ENCODE measurements around the gene RNF8.
A peak's percentile ranks its signal among the peaks of the same experiment; 100 is the strongest.

RNF8 gene

DNA sequence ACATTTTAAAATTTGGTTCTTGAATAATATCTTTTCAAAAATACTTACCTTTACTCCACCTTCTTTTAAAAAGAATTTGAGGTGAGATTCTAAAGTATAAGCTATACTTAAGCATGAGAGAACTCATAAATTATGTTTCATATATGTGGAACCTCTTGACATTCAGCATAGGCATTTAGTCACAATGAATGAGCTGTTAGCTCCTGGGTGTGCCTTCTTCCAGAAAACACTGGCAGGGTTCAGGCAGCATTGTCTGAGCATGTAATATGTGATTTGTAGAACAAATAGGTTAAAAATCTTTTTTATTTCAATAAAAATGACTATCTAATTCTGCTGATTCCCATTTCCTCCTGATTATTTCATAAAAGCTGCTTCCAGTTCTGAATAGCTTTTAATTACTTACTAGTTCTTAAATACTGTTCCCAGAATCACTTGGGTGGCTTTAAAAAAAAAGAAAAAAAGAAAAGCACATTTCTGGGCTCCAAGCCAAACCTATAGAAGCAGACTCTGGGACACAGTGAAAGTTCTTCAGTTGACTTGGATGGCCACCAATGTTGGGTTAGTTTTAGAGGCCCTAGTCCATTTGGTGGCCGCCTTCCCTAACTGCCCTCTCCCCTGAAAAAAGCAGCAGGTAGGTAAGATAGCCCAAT lies 20.2 kb downstream of the RNF8 start:
- Histone ChIP-seq H3K9me3 (ENCODE audit: control insufficient read depth, insufficient read depth, low read length) (no peaks in the 10 kb centered on the region), H3K27me3 (ENCODE audit: control insufficient read depth, insufficient read depth, low read length) (no peaks in the 10 kb centered on the region; the same call in 1 of the 2 replicates), H3K4me3 (ENCODE audit: low read length) (no peak overlapping the region), H3K36me3 (ENCODE audit: control insufficient read depth, insufficient read depth, low read length) (peaks cover 17% of the 10 kb centered on the region; the same call in 1 of the 2 replicates), H3K4me1 (ENCODE audit: control insufficient read depth, insufficient read depth, low read length) (no peaks in the 10 kb centered on the region), H3K27ac (ENCODE audit: low read length) (no peak overlapping the region)
- WGBS (ENCODE audit: insufficient coverage, insufficient read length) = no CpG with 5 or more reads among the region's 1 CpG
- DNase-seq (ENCODE audit: low read depth, low spot score) = no peak

DNA sequence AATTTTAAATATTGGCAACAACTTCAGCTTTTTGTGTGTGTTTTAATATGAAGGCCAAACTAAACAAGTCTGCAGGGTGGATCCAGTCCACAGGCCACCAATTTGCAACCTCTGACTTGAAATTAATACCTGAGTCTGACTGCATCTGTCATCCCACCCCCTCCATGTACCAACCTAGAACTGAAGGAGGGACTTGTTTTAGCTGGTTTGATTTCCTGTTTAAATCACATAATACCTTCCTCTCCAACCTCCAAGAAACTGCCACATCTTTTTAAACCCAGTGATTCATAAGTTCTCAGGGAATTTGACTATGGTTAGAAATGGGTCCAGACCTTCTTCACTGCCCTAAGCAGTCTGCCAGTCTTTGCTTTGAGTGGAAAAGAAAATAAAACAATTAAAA lies 21.6 kb downstream of the RNF8 start:
- Histone ChIP-seq H3K9me3 (ENCODE audit: control insufficient read depth, insufficient read depth, low read length) (no peaks in the 10 kb centered on the region), H3K36me3 (ENCODE audit: control insufficient read depth, insufficient read depth, low read length) (peaks cover 12% of the 10 kb centered on the region; the same call in 1 of the 2 replicates), H3K27me3 (ENCODE audit: control insufficient read depth, insufficient read depth, low read length) (no peaks in the 10 kb centered on the region; the same call in 1 of the 2 replicates), H3K4me1 (ENCODE audit: control insufficient read depth, insufficient read depth, low read length) (no peaks in the 10 kb centered on the region), H3K27ac (ENCODE audit: low read length) (no peak overlapping the region), H3K4me3 (ENCODE audit: low read length) (no peak overlapping the region)
- no peak for DNase-seq (ENCODE audit: low read depth, low spot score)

DNA sequence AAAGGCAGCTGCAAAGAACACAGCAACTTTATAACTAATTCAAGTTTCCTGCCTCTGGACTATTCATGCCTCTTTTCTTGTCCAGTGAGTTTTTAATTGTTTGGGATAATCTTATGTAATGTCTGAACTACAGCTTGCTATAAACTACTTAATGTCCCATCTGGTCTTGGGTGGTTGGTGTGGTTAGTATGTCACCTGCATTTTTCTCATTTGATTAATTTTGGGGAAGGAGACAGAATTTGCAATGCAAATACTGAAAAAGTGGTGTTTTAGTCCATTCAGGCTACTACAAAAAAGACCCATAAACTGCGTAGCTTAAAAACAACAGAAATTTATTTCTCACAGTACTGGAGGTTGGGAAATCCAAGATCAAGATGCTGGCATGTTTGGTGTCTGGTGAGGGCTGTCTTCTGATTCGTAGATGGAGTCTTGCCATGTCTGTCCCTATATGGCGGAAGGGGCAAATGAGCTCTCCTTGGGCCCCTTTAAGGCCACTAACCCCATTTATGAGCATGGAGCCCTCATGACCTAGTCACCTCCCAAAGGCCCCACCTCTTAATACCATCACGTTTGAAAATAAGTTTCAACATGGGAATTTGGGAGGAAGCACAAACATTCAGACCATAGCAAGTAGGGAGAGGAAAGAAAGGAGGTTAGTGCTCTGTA lies 22.4 kb downstream of the RNF8 start:
- Histone ChIP-seq H3K27ac (ENCODE audit: low read length) (no peak overlapping the region), H3K9me3 (ENCODE audit: control insufficient read depth, insufficient read depth, low read length) (no peaks in the 10 kb centered on the region), H3K4me1 (ENCODE audit: control insufficient read depth, insufficient read depth, low read length) (no peaks in the 10 kb centered on the region), H3K36me3 (ENCODE audit: control insufficient read depth, insufficient read depth, low read length) (peaks cover 11% of the 10 kb centered on the region; the same call in 1 of the 2 replicates), H3K4me3 (ENCODE audit: low read length) (no peak overlapping the region), H3K27me3 (ENCODE audit: control insufficient read depth, insufficient read depth, low read length) (no peaks in the 10 kb centered on the region; the same call in 1 of the 2 replicates)
- no peak for DNase-seq (ENCODE audit: low read depth, low spot score)
- WGBS (ENCODE audit: insufficient coverage, insufficient read length) = no CpG with 5 or more reads among the region's 4 CpGs

DNA sequence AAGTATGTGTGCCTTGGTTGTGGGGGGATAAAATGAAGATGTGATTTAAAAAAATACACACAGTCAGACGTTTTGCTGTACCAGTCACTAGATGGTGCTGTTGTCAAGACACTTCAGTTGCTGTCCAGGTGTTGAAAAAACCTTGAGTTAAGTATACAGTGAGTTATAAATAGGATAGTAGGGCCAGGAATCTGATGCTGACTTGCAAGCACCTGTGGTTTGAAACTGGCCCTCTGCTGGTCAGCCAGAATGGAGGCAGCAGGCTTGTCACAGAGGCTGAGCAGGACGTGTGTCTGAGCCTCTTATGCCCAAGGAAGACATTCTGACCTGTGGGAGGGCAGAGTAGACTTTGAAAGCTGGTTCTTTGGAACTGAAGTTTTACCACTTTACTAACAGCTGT lies 27.8 kb downstream of the RNF8 start:
- Histone ChIP-seq H3K9me3 (ENCODE audit: control insufficient read depth, insufficient read depth, low read length) (no peaks in the 10 kb centered on the region), H3K27me3 (ENCODE audit: control insufficient read depth, insufficient read depth, low read length) (no peaks in the 10 kb centered on the region), H3K36me3 (ENCODE audit: control insufficient read depth, insufficient read depth, low read length) (peaks cover 6% of the 10 kb centered on the region; the same call in 1 of the 2 replicates), H3K27ac (ENCODE audit: low read length) (no peak overlapping the region), H3K4me1 (ENCODE audit: control insufficient read depth, insufficient read depth, low read length) (no peaks in the 10 kb centered on the region), H3K4me3 (ENCODE audit: low read length) (no peak overlapping the region)
- peak; percentile 50 for DNase-seq (ENCODE audit: low read depth, low spot score)
- WGBS (ENCODE audit: insufficient coverage, insufficient read length) = no CpG with 5 or more reads among the region's 2 CpGs

DNA sequence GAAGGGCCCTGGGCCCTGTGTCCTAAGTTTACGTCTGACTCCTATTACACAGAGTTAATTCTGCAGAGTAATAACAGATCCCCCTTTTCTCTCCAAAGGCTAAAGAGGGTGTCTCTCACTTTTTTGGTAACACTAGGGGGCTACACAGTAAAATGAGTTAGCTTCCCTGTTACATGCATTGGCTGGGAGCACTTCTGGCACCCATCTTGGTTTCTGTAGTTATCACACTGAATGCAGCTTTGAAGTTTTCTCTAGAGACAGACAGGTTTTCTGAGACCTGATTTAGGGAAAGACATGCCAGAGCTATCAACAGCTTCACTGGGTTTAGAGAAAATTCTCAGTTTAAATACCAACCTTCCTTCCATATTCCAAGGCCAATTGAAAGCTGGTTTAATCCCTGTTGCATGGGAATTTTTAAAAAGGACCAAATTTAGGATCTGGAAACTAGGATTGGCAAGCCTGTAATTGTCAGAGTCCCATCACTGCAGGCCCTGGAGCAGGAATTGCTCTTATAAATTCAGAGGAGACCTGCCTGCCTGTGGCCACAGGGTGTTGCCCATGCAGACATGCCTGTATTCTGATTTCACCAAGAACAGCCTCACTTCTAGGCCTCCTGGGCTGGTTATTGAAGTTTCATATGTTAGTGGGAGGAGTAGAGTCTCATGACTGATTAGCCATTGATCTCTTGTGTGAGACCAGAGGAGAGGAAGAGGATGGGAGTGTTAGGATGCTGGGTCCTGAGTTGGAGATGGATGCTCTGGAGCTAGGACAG lies 29.4 kb downstream of the RNF8 start:
- H3K36me3 ChIP-seq (ENCODE audit: control insufficient read depth, insufficient read depth, low read length) = peaks cover 3% of the 10 kb centered on the region; the same call in 1 of the 2 replicates
- no peaks in the 10 kb centered on the region for H3K4me1 ChIP-seq (ENCODE audit: control insufficient read depth, insufficient read depth, low read length)
- no CpG with 5 or more reads among the region's 1 CpG for WGBS (ENCODE audit: insufficient coverage, insufficient read length)
- no peaks in the 10 kb centered on the region for H3K9me3 ChIP-seq (ENCODE audit: control insufficient read depth, insufficient read depth, low read length)
- DNase-seq (ENCODE audit: low read depth, low spot score) = no peak
- no peak overlapping the region for H3K4me3 ChIP-seq (ENCODE audit: low read length)
- no peaks in the 10 kb centered on the region for H3K27me3 ChIP-seq (ENCODE audit: control insufficient read depth, insufficient read depth, low read length)
- H3K27ac ChIP-seq (ENCODE audit: low read length) = no peak overlapping the region

DNA sequence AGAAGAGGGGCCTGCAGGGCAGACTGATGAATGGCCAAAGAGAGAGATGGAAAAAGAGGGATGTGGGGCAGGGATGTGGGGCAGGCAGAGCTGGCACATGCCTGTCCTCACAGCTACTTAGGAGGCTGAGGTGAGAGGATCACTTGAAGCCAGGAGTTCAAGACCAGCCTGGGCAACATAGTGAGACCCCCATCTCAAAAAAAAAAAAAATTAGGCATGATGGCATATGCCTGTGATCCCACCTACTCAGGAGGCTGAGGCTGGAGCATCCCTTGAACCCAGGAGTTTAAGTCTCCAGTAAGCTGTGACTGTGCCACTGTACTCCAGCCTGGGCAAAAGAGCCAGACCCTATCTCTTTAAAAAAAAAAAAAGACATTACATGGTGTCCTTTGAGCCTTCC lies 34.8 kb downstream of the RNF8 start:
- Histone ChIP-seq H3K36me3 (ENCODE audit: control insufficient read depth, insufficient read depth, low read length) (peaks cover 3% of the 10 kb centered on the region; the same call in 1 of the 2 replicates), H3K4me1 (ENCODE audit: control insufficient read depth, insufficient read depth, low read length) (no peaks in the 10 kb centered on the region), H3K27ac (ENCODE audit: low read length) (no peak overlapping the region), H3K27me3 (ENCODE audit: control insufficient read depth, insufficient read depth, low read length) (no peaks in the 10 kb centered on the region), H3K9me3 (ENCODE audit: control insufficient read depth, insufficient read depth, low read length) (no peaks in the 10 kb centered on the region), H3K4me3 (ENCODE audit: low read length) (no peak overlapping the region)
- DNase-seq (ENCODE audit: low read depth, low spot score) = no peak

DNA sequence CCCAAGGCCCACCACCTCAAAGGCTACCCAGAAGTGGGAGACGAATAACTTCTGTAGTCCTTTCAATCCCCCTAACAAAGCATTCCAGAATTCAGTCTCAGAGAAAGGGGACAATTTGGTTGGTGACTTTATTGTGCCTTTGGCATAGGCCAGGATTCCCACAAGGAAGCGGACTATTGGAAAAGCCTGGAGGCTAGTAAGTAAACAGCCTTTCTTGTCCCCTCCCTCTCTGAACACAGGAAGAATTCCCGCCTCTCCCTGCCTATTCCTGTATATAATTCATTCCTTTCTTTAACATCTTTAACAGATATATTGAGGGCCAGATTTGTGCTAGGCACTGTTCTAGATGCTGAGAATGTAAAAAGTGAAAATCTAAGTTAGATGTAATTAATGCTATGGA lies 36.1 kb downstream of the RNF8 start:
- Histone ChIP-seq H3K4me3 (ENCODE audit: low read length) (no peak overlapping the region), H3K27ac (ENCODE audit: low read length) (no peak overlapping the region), H3K27me3 (ENCODE audit: control insufficient read depth, insufficient read depth, low read length) (no peaks in the 10 kb centered on the region), H3K9me3 (ENCODE audit: control insufficient read depth, insufficient read depth, low read length) (no peaks in the 10 kb centered on the region), H3K4me1 (ENCODE audit: control insufficient read depth, insufficient read depth, low read length) (no peaks in the 10 kb centered on the region), H3K36me3 (ENCODE audit: control insufficient read depth, insufficient read depth, low read length) (peaks cover 3% of the 10 kb centered on the region; the same call in 1 of the 2 replicates)
- no CpG with 5 or more reads among the region's 3 CpGs for WGBS (ENCODE audit: insufficient coverage, insufficient read length)
- no peak for DNase-seq (ENCODE audit: low read depth, low spot score)

DNA sequence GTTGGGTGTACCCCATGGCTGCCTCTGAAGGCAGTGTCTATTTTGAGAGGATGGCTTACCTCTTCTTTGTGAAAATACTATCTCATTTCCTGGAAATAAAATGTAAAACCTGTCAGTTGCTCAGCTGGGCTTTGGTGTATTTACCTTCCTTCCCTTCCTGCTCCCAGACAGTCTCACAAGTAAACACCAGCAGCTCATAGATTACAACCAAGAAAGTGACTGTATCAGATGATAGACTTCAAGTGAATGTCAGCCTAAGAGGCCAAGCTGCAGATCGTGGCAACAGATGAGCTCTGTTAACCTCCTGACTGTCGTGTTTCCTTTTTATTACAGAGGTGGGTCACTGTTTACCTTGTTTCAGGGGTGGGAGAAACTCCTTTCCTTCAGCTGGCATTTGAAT lies 37.3 kb downstream of the RNF8 start:
- no CpG with 5 or more reads among the region's 2 CpGs for WGBS (ENCODE audit: insufficient coverage, insufficient read length)
- no peak for DNase-seq (ENCODE audit: low read depth, low spot score)
- peaks cover 3% of the 10 kb centered on the region; the same call in 1 of the 2 replicates for H3K36me3 ChIP-seq (ENCODE audit: control insufficient read depth, insufficient read depth, low read length)
- H3K27me3 ChIP-seq (ENCODE audit: control insufficient read depth, insufficient read depth, low read length) = no peaks in the 10 kb centered on the region
- no peak overlapping the region for H3K4me3 ChIP-seq (ENCODE audit: low read length)
- no peaks in the 10 kb centered on the region for H3K9me3 ChIP-seq (ENCODE audit: control insufficient read depth, insufficient read depth, low read length)
- no peaks in the 10 kb centered on the region for H3K4me1 ChIP-seq (ENCODE audit: control insufficient read depth, insufficient read depth, low read length)
- no peak overlapping the region for H3K27ac ChIP-seq (ENCODE audit: low read length)

DNA sequence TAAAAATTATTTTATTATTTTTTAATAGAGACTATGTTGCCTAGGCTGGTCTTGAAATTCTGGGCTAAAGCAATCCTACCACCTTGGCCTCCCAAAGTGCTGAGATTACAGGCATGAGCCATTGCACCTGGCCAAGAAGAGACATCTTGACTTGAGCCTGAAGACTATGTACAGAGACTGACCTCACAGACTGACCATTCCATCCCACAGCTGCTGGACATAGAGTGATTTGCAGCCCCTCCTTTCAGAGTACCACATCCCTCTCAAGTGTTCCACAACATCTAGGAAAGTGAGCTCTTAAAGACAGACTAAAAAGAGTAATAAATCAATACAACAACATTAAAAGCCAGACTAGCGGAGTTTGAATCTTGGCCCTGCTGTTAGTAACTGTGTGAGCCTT lies 39.0 kb downstream of the RNF8 start:
- no peak overlapping the region for H3K27ac ChIP-seq (ENCODE audit: low read length)
- peaks cover 3% of the 10 kb centered on the region; the same call in 1 of the 2 replicates for H3K36me3 ChIP-seq (ENCODE audit: control insufficient read depth, insufficient read depth, low read length)
- no peaks in the 10 kb centered on the region for H3K4me1 ChIP-seq (ENCODE audit: control insufficient read depth, insufficient read depth, low read length)
- no peaks in the 10 kb centered on the region for H3K27me3 ChIP-seq (ENCODE audit: control insufficient read depth, insufficient read depth, low read length)
- no peak overlapping the region for H3K4me3 ChIP-seq (ENCODE audit: low read length)
- DNase-seq (ENCODE audit: low read depth, low spot score) = no peak
- no CpG with 5 or more reads among the region's 1 CpG for WGBS (ENCODE audit: insufficient coverage, insufficient read length)
- H3K9me3 ChIP-seq (ENCODE audit: control insufficient read depth, insufficient read depth, low read length) = no peaks in the 10 kb centered on the region

DNA sequence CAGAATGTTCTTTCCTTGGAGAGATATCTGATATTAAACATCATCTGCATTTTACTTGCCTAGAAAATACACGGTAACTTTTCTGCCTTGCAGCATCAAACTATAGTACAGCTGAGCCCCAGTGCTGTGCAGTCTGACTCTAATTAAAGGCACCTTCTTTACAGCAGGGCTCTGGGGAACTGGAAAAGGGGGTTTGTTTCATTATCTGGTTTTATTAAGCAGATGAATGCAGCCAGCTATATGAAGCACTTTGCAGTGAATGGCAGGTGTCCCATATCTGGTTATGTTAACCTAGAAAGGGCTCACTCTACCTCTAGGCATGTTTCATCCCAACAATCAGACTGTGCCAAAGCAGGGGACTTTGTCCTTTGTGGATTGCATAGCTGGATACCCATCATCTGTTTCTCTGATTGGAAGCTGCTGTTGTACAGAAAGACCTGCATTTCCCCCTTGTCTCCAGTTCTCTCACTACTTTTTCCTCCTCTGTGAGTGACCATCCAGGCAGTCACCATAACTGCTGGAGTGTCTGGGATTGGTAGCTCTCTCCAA lies 39.7 kb downstream of the RNF8 start:
- DNase-seq (ENCODE audit: low read depth, low spot score) = no peak
- no peak overlapping the region for H3K27ac ChIP-seq (ENCODE audit: low read length)
- no peaks in the 10 kb centered on the region for H3K4me1 ChIP-seq (ENCODE audit: control insufficient read depth, insufficient read depth, low read length)
- no peaks in the 10 kb centered on the region for H3K9me3 ChIP-seq (ENCODE audit: control insufficient read depth, insufficient read depth, low read length)
- peaks cover 3% of the 10 kb centered on the region; the same call in 1 of the 2 replicates for H3K36me3 ChIP-seq (ENCODE audit: control insufficient read depth, insufficient read depth, low read length)
- H3K4me3 ChIP-seq (ENCODE audit: low read length) = no peak overlapping the region
- no CpG with 5 or more reads among the region's 1 CpG for WGBS (ENCODE audit: insufficient coverage, insufficient read length)
- no peaks in the 10 kb centered on the region for H3K27me3 ChIP-seq (ENCODE audit: control insufficient read depth, insufficient read depth, low read length)

All from iPS DF 6.9 (cell line).